HL-60/S4 (cell line): ENCODE data around the gene LBH.
"Not testable (repeated sequence)": the region's sequence is repeated elsewhere in the genome, so short reads cannot be mapped to it uniquely, and the experiment has no call there.

Experiments used
- in situ Hi-C: fragments of 300-500 bp; cut with MboI; formaldehyde crosslinking; loops from 2 replicates; pipeline ENCODE4 v1.14.3; 2022; ENCODE audit warnings: low sequenced_read_pairs

Gene LBH

DNA sequence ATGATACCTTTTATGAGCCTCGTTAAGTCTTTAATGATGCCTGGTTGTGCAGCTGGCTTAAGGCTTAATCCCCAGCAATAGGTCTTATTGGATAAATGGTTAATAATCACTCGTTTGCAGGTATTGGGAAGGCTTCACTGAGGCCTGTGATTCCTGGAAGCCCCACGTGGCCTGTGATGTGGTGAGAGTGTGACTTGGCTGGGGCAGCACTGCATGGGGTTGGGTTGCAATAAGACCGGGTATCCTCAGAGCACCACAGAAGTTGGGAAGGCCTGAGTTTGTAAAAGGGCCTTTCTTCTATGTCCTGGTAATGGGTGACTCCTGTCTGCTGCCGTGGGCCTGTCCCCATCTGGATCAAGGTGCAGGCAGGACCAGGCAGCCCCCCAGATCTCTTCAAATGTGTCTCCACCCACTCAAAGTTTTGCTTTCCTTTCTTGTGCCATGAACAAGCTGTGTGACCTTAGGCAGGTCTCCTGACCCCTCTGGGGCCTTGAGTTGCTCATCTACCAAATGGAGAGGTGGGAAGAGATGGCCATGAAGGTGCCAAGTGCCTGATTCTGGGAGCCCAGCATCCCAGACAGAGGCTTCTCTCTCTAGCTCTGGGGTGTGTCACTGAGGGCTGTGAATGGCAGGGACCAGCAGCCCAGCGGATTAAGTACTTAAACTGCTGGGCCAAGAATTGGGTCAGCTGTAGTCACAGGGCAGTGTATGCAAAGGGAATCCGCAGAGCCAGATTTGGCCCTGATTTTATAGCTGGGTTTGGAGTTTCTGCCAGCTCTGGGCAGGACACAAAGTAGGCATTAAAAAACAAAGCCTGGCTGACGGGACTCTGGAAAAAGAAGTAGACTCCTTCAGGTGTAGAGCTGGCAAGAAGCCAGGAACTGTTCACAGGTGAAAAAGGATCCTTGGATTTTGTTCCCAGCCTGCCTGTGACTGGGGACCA is 24.4 kb downstream of the LBH start:
- in situ Hi-C loops, result no loop called here

DNA sequence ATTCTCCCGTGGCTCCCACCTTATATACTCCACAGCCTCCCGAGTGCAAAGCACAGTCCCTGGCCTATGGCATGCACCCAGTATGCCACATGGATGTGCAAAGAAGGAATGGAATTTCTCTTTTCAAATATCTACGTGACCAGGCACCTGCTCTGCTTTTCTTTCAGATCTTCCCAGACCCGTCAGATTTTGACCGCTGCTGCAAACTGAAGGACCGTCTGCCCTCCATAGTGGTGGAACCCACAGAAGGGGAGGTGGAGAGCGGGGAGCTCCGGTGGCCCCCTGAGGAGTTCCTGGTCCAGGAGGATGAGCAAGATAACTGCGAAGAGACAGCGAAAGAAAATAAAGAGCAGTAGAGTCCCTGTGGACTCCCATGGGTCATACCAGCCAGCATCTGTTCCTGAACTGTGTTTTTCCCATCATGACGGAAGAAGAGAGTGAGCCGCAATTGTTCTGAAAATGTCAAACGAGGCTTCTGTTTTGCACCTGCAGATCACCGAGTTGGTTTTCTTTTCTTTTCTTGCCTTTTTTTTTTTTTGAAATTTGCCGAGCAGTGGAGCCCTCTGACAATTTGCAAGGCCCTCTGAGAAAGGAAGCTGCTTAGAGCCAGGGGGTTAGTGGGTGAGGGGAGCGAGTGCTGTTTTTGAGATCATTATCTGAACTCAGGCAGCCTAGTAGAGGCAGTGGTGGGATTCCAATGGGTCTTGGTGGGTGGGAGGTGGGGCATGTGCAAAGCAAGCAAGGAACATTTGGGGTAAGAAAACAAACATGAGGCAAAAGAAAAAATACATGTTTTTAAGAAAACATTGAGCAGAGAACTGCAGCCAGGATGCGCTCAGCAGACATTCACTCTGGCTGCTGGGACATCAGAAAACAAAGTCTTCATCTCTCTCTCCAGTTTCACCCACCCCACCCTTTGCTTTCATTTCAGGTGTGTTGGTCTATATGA is 26.2 kb downstream of the LBH start:
- in situ Hi-C loops, result no loop called here

DNA sequence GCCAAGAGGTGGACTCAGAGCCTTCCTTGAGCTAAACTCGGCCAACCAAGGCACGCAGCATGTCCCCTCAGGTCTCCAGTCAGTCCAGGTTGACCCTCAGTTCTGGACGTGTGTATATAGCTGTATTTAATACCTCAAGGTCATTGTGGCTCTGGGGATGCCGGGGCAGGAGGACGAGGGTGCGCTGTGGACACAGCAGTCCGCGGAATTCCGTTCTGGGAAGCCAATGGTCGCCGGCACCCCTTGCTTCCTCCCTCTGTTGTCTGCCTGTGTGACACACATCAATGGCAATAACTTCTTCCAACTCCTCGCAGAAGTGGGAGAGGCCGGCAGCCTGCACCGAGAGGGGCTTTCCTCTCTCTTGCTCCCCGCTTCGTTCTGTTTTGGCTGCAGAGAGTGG is 27.7 kb downstream of the LBH start:
- in situ Hi-C loops, result no loop called here

DNA sequence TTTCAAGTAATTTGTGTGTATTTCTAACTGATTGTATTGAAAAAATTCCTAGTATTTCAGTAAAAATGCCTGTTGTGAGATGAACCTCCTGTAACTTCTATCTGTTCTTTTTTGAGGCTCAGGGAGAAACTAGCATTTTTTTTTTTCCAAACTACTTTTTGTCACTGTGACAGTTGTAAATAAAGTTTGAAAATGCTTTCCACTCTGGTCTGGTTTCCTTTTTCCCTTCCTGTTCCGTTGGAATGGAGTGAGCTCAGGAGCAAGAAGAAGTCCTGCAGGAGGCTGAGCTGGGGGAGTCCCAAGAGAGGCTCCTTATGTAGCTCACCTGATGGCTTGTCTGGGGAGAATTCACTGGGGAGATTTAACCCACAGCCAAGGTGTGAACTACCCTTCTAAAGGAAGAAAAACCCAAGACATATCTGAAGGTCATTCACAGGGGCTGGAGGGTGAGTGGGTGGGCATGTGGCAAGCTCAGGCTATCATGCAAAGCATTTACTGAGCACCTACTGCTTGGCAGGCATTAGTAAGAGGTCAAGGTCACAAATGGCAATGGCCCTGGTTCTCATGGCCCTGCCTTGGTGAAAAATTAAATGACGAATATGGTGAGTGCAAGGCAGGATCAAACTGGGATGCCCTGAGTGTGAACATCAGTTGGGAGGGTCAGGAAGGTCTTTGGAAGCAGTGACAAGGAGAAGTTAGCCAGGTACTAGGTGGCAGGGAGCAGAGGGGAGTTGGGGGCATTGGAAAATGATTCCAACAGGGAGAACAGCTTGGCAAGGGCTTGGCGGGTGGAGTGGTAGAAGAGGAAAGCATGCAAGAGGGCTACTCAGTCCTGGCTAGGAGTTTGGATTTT is 28.7 kb downstream of the LBH start:
- in situ Hi-C loops, result no loop called here

DNA sequence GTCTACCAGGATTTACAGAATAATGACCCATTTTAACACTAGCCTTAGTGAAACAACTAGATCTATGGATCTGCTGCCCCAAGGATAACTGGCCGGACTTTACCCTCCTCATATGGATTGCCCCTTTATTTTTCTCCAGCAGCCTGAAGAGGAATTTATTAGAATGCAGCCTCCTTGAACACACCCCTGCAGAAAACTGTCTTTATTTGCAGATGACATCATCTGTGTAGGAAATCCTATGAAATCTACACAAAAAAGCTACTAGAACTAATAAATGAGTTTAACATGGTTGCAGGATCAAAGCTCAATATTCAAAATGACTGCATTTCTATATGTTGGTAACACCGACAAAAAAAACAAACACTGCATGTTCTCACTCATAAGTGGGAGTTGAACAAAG is 29.6 kb downstream of the LBH start:
- in situ Hi-C loops, result no loop called here

DNA sequence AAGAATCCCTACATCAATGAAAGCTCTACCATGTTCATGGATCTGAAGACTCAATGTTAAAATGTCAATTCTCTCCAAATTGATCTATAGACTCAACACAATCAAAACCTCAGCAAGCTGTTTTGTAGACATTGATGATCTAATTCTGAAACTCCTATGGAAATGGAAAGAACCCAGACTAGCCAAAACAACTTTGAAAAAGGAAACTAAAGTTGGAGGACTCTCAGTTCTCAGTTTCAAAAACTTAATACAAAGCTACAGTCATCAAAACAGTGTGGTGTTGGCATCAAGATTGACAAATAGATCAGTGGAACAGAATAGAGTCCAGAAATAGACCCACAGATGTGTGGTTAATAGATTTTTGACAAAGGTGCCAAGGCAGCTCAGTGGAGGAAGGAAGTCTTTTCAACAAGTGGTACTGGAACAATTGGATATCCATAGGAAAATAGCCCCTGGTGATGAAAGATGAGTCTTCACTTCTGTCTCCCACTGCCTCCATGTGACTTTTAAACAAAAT is 30.4 kb downstream of the LBH start:
- in situ Hi-C loops, result no loop called here

DNA sequence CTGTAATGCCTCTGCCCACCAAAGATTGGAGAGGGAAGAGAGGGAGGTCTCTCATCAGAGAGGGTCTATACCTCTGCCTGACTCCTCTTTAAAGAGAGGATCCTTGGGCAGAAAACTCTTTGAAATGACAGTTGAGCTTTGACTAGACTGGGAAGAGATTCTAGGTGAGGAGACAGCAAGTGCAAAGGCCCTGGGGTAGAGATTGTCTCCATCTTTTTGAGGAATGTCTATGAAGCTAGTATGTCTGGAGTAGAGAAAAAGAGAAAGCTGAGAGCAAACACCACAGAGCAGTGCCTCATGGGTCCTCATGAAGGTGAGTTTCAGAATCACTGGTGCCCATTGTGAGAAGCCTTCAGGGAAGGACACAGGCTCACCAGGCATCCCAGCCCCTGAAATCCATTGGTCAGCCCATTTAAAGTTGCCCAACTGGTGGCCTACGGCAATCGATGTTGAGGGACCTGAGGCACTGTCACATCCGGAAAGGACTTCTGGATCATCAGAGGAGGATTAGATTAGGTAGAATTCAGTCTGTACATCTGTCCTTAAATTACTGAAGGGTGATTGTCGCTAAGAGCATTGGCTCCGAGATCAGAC is 31.5 kb downstream of the LBH start:
- in situ Hi-C loops, result no loop called here

DNA sequence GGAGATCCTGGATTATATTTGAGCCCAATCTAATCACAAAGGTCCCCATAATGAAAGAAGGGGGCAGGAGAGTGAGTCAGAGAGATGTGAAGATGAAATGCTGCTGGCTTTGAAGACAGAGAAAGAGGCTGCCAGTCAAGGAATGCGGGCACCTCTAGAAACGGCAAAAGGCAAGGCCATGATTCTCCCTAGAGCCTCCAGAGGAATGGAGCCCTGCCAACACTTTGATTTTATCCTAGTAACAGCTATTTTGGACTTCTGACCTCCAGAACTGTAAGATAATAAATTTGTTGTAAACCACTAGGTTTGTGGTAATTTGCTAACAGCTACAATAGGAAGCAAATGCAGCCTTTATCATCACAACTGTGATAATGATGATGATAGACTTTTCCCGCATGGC is 32.9 kb downstream of the LBH start:
- in situ Hi-C loops, result no loop called here

DNA sequence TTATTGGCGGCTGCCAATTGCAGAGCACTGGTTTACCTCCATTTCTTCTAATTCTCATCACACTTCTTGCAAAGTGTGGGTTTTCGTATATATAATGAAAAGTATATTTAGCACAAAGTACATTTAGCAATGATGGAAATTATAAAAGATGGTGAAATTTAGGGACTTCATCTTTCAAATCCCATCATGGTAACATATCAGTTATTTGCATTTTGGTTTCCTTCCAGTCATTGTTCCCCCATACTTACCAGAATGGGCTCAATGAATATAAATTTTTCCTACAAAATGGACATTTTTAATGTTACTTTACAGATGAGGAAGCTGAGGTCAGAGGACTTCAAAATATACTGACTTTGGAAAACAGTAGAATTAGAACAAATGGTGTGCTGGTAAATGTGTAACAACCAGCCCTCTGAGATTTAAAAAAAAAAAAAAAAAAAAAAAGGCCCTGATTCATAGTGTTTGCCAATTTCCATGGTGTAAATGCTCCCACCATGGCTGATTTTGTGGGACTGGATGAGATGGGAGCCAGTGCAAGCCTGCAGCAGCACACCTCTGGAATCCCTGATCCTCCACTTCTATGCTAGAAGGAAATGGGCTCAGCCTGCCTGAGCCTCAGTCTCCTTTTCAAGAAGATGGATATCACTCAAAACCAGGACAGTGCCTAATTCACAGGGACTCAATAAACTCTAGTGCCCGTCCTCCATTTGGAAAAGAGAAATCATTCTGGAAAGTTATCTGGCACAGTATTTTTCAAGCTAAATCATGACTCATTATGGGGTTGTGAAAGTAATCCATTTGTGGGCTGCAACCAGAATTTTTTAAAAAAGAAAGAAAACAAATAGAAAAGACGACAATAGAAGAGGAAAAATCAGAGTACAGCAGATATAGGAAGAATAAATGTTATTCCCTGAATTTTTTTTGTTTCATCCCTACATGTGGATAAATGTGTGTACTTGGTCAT is 34.0 kb downstream of the LBH start:
- in situ Hi-C loops, result no loop called here

DNA sequence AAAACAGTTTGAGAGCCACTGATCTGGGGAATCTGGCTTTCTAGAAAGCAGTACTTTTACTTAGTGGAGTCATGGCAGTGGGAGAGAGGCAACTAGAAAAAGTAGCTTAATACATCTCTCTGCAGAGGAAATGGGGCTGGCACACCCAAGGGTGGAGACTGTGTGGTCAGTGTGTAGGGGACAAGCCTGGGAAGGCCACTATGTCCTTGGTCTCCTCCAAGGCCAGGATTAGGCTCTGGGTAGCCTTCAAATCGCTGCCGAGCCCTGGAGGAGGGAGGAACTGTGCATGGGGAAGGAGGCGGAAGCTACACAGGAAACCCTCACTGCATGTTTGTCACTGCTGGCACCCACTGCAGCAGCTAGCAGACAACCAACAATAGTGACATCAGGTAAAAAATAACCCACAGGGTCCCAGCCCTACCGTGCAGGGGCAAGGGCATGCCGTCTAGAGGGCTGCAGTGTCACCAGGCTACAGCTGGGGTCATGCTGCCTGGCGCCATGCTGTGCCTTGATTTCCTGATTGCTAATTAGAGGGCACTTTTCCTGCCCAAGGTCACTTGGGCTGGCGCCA is 34.8 kb downstream of the LBH start:
- in situ Hi-C loops, result no loop called here

DNA sequence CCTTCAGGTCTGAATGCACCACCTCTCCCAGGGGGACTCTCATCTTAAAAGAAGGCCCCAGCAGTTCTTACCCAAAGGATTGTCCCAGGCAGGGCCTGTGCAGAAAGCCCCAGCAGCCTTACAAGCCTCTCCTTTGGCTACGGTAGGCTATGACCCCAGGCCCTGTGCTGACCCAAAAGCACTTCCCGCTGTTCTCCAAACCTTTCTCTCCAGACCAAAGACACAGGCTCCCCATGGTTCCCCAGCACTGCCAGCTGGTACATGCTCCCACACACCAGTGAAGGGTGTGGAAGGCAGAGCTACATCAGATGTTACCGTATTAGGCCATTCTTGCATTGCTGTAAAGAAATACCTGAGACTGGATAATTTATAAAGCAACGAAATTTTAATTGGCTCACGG is 35.4 kb downstream of the LBH start:
- in situ Hi-C loops, result no loop called here

DNA sequence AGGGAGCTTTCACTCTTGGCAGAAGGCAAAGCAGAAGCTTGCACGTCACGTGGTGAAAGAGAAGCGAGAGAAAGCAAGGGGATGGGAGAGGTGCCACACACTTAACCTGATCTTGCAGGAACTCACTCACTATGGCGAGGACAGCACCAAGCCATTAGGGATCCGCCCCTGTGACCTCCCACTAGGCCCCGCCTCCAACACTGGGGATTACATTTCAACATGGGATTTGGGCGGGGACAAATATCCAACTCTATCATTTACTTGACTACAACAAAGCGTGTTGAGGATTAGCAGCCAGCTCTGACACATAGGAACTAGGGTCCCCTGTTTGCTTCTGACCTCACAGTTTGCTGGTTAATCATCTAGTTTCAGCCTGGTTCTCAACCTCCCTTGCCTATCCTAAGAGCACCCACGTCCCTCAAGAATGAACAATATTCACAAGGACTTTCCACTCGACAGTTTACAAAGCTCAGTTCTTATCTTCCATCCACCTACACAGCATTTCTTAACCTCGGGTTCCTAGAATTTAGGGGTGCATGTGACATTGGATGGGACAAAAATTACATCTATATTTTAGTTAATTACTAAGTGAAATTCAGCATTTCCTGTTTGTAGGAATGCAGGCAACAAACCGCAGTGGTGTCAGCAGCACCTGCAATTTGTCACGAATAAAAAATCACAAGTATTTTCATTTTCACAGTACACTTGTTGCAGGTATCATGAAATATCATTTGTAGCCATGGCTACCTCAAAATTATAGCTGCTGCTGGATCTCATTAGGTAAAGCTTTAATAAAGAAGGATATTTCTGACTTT is 36.0 kb downstream of the LBH start:
- in situ Hi-C loops, result no loop called here

DNA sequence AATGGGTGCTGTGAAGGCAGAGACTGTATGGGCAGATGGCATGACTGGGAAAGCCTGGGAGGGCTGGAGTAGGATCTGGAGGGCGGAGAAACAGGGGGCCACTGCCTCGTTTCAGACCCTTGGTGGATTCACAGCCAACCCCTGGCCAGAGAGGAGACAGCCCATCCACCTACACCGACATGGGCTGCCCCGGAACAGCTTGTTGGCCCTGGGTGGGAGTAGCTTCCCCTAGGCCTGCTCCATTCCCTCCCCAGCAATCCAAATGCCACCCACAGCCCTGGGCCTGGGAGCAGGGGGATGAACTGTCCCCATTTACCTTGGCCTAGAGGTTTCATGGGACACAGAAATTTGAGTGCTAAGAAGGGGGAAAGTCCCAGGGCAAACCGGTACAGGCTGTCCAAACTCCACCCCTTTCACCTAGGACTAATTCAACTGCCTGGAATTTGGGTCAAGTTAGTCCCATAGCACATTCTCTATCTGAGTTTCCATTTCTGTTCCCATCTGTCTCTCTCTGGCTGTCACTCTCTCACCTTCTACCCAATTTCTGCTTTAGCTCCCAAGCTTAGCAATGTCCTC is 37.0 kb downstream of the LBH start:
- in situ Hi-C loops, result no loop called here

DNA sequence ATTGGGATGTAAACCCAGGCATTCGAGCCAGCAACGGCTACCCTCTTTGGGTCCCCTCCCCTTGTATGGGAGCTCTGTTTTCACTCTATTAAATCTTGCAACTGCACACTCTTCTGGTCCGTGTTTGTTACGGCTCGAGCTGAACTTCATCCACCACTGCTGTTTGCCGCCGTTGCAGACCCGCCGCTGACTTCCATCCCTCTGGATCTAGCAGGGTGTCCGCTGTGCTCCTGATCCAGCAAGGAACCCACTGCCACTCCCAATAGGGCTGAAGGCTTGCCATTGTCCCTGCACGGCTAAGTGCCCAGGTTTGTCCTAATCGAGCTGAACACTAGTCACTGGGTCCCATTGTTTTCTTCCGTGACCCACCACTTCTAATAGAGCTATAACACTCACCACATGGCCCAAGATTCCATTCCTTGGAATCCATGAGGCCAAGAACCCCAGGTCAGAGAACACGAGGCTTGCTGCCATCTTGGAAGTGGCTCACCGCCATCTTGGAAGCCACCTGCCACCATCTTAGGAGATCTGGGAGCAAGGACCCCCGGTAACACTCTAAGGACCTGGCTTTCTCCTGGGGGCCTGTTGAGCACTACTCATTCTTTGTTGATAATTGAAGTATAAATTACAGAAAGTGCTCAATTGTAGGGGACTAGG is 37.9 kb downstream of the LBH start:
- in situ Hi-C loops, result not testable (repeated sequence)

DNA sequence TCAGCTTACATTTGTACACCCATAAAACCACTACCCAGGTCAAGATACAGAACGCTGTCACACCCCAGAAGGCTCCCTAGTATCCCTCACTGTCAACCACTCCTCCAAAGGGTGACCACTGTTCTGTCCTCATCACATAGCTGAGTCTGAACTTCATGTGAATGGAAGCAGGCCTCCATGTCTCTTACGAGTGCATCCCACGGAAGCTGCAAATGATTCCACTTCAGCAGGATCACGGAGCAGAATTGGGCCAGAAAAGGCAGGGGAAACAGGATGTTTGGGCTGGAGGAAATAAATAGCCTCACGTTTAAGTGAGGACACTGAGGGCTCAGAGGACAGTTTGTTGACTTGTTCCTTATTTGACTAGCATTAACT is 38.4 kb downstream of the LBH start:
- in situ Hi-C loops, result no loop called here

DNA sequence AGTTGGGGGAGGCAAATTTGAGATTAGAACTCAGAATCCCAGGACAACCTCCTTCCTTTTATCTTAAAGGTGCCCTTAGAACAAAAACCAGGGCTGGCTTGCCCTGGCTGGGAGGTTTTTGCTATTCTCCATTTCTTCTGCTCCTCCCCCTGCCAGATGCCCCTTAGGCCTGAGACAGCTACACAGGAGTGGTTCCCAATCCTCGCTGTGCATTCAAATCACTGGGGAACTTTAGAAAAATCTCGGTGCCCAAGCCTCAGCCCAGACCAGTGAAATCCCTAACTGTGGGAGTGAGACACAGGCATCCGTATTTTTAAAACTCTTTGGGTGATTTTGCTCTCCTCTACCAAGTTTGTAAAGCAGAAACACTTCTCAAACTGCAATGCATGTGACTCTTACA is 38.8 kb downstream of the LBH start:
- in situ Hi-C loops, result no loop called here

DNA sequence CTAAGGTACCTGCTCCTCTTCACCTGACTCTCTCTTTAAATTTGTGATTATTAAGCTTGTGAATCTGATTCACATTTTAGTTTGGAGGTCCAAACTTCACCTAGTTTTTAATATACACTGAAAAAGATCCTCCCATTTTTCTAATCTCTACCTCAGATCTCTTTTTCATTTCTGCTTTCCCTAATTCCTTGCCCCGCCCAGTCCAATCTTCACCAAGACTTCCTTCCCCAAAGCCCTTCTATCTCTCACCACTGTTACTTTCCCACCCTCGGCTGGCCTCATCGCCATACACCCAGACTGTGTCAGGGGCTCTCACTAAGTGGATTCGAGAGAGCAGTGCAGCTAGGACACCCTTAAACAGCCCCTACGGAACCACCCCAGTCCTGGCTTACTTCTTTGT is 40.0 kb downstream of the LBH start:
- in situ Hi-C loops, result no loop called here
